Panc1 (cell line): Measurements from ENCODE around the gene PSTK. TPM values are rescaled to one million over a fixed set of nuclear protein-coding genes. Genes with fewer than 3 reads are reported as not detected.
A peak's percentile ranks its signal among the peaks of the same experiment; 100 is the strongest.

Experiments
- ATAC-seq: fragments of 200-7000 bp; cut with Tn5 transposase; 2 replicates; pipeline ENCODE4 v1.9.1; 2020; ENCODE audit warnings: mild to moderate bottlenecking, moderate library complexity
- BruUV-seq: library from RNA; stranded (reverse); fragments of 400-500 nt; replicated peaks from 2 replicates; lab custom pipeline; 2021; lab: Mats Ljungman, UMichigan
- CTCF ChIA-PET: fragments of 300-600 bp; sonication (Branson Sonifier 250); formaldehyde crosslinking; loops from one replicate; lab custom pipeline; 2022; ENCODE audit warnings: antibody characterized with exemption; lab: Charles Lee
- POLR2A ChIA-PET: fragments of 300-600 bp; sonication (Branson Sonifier 250); formaldehyde crosslinking; loops from one replicate; lab custom pipeline; 2022; ENCODE audit warnings: antibody characterized with exemption; lab: Charles Lee
- DNase-seq: peaks from one replicate; pipeline ENCODE4 v3.0.0-alpha.2; 2010; ENCODE audit warnings: low read depth, low spot score
- H3K27ac ChIP-seq: 2 replicates; pipeline ENCODE4 v1.5.1; 2011; ENCODE audit warnings: mild to moderate bottlenecking, low read length, inconsistent platforms
- H3K27me3 ChIP-seq: fragments of 200-500 bp; sonication (Bioruptor generic); 2 replicates; pipeline ENCODE4 v1.6.0; 2014; ENCODE audit warnings: low read length, inconsistent platforms; ENCODE audit not compliant: control insufficient read depth, insufficient read depth
- H3K36me3 ChIP-seq: fragments of 200-500 bp; sonication (Bioruptor generic); 2 replicates; pipeline ENCODE4 v1.5.1; 2014; ENCODE audit warnings: inconsistent platforms, mild to moderate bottlenecking, low read length, moderate library complexity; ENCODE audit not compliant: control insufficient read depth, insufficient read depth
- H3K4me1 ChIP-seq: 2 replicates; pipeline ENCODE4 v1.5.1; 2011; ENCODE audit warnings: inconsistent platforms, mild to moderate bottlenecking, low read length, moderate library complexity; ENCODE audit not compliant: control insufficient read depth, insufficient read depth
- H3K4me3 ChIP-seq, 2 experiments: 2 replicates each; pipeline ENCODE4 v1.5.1; 2011 to 2012; ENCODE audit warnings: low read depth in 2 of 2, low read length in 2 of 2, mild to moderate bottlenecking in 2 of 2, inconsistent platforms in 1 of 2, moderate library complexity in 1 of 2
- H3K9me3 ChIP-seq: fragments of 200-500 bp; sonication (Bioruptor generic); 2 replicates; pipeline ENCODE4 v1.5.1; 2014; ENCODE audit warnings: low read depth, mild to moderate bottlenecking, inconsistent platforms, low read length, moderate library complexity; ENCODE audit not compliant: control insufficient read depth, insufficient read depth
- POLR2AphosphoS5 ChIP-seq: IDR thresholded peaks from 2 replicates; pipeline ENCODE4 v1.6.1; 2012; ENCODE audit warnings: mild to moderate bottlenecking, low read depth, low read length, moderate library complexity
- SIN3A ChIP-seq: IDR thresholded peaks from 2 replicates; pipeline ENCODE4 v1.6.1; 2012; ENCODE audit warnings: low read depth, mild to moderate bottlenecking, low read length, moderate library complexity, borderline replicate concordance; ENCODE audit not compliant: insufficient read depth
- TCF7L2 ChIP-seq: IDR thresholded peaks from 2 replicates; pipeline ENCODE4 v1.6.1; 2011; ENCODE audit warnings: mild to moderate bottlenecking, low read depth, low read length, inconsistent platforms
- in situ Hi-C: cut with HindIII; loops from 2 replicates; pipeline ENCODE4 v1.10.0; 2016; ENCODE audit warnings: low sequenced_read_pairs, low pct_unique_long_range_greater_than_20kb
- intact Hi-C: fragments of 100-400 bp; cut with micrococcal nuclease; formaldehyde crosslinking; loops from one replicate; pipeline ENCODE4 v1.10.0; 2022; ENCODE audit not compliant: unreplicated experiment
- total RNA-seq: library from RNA; stranded (reverse); gene quantifications from one replicate; pipeline ENCODE4 v1.2.1, GENCODE V29; 2021; ENCODE audit not compliant: unreplicated experiment
- TF ChIP-seq, protein P1 (sequence below): fragments of 450-650 bp; IDR thresholded peaks from 2 replicates; pipeline ENCODE4 v1.5.1; 2017; ENCODE audit warnings: mild to moderate bottlenecking
- TF ChIP-seq, protein P2 (sequence below), 2 experiments: IDR thresholded peaks; 2 replicates each; pipeline ENCODE4 v1.6.1; 2011 to 2012; ENCODE audit warnings: low read depth in 2 of 2, control low read depth in 1 of 2, low read length in 1 of 2, mild to moderate bottlenecking in 1 of 2, moderate library complexity in 1 of 2; ENCODE audit not compliant: insufficient read depth in 1 of 2

The PSTK gene
- total RNA-seq, 1 experiment from 2014 or later = 15.8 TPM

DNA sequence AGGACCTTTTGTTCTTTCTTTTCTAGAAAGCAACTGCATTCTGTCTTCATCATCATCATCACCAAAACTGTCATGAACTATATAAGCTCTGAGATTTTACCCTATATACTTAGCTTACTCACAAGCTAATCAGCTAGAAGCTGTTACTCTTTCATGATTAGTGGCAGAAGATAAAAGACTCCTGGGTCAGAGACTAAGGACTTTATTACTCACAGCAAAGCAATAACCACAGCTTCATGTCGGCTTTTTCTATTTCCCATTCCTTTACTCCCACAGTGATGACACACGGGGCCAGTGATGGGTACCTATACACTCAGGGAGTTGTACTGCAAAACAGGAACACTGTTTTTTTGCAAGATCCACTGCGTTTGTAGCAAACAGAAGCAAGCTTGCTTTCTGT lies 17.8 kb upstream of the PSTK start:
- intact Hi-C loops (no loop called here), in situ Hi-C loops (no loop called here)
- no peak overlapping the region for H3K4me3 ChIP-seq
- H3K4me1 ChIP-seq = no peaks in the 10 kb centered on the region
- no peak overlapping the region for H3K27ac ChIP-seq
- DNase-seq = no peak
- BruUV-seq = no TSS peak
- no peaks in the 10 kb centered on the region for H3K27me3 ChIP-seq
- ChIA-PET POLR2A (no interaction called here), CTCF (no interaction called here)
- H3K36me3 ChIP-seq = no peaks in the 10 kb centered on the region
- no peak for ATAC-seq
- TF ChIP-seq POLR2AphosphoS5 = no peak
- peaks cover 7% of the 10 kb centered on the region; the same call in 1 of the 2 replicates for H3K9me3 ChIP-seq

DNA sequence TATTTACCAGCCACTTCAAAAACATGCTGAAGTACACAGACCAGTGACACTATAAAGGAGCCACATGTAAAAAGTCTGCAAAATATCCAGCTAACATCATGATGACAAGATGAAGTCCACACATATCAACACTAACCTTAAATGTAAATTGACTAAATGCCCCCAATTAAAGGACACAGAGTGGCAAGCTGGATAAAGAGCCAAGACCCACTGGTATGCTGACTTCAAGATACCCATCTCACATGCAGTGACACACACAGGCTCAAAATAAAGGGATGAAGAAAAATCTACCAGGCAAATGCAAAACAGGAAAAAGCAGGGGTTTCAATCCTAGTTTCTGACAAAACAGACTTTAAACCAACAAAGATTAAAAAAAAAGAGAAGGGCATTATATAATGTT lies 13.3 kb upstream of the PSTK start:
- no peak for DNase-seq
- no peak overlapping the region for H3K27ac ChIP-seq
- no peaks in the 10 kb centered on the region for H3K27me3 ChIP-seq
- TF ChIP-seq, protein P1, sequence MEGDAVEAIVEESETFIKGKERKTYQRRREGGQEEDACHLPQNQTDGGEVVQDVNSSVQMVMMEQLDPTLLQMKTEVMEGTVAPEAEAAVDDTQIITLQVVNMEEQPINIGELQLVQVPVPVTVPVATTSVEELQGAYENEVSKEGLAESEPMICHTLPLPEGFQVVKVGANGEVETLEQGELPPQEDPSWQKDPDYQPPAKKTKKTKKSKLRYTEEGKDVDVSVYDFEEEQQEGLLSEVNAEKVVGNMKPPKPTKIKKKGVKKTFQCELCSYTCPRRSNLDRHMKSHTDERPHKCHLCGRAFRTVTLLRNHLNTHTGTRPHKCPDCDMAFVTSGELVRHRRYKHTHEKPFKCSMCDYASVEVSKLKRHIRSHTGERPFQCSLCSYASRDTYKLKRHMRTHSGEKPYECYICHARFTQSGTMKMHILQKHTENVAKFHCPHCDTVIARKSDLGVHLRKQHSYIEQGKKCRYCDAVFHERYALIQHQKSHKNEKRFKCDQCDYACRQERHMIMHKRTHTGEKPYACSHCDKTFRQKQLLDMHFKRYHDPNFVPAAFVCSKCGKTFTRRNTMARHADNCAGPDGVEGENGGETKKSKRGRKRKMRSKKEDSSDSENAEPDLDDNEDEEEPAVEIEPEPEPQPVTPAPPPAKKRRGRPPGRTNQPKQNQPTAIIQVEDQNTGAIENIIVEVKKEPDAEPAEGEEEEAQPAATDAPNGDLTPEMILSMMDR = no peak
- TF ChIP-seq SIN3A (no peak), TCF7L2 (no peak), POLR2AphosphoS5 (no peak)
- TF ChIP-seq, protein P2, sequence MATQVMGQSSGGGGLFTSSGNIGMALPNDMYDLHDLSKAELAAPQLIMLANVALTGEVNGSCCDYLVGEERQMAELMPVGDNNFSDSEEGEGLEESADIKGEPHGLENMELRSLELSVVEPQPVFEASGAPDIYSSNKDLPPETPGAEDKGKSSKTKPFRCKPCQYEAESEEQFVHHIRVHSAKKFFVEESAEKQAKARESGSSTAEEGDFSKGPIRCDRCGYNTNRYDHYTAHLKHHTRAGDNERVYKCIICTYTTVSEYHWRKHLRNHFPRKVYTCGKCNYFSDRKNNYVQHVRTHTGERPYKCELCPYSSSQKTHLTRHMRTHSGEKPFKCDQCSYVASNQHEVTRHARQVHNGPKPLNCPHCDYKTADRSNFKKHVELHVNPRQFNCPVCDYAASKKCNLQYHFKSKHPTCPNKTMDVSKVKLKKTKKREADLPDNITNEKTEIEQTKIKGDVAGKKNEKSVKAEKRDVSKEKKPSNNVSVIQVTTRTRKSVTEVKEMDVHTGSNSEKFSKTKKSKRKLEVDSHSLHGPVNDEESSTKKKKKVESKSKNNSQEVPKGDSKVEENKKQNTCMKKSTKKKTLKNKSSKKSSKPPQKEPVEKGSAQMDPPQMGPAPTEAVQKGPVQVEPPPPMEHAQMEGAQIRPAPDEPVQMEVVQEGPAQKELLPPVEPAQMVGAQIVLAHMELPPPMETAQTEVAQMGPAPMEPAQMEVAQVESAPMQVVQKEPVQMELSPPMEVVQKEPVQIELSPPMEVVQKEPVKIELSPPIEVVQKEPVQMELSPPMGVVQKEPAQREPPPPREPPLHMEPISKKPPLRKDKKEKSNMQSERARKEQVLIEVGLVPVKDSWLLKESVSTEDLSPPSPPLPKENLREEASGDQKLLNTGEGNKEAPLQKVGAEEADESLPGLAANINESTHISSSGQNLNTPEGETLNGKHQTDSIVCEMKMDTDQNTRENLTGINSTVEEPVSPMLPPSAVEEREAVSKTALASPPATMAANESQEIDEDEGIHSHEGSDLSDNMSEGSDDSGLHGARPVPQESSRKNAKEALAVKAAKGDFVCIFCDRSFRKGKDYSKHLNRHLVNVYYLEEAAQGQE (IDR thresholded peaks at IDR 0.05; ENCODE audit: insufficient read depth in 1 of 2, low read depth in 2 of 2, low read length in 1 of 2) = no peak
- no peak for ATAC-seq
- no peaks in the 10 kb centered on the region for H3K36me3 ChIP-seq
- BruUV-seq = no TSS peak
- no peaks in the 10 kb centered on the region for H3K4me1 ChIP-seq
- POLR2A ChIA-PET = no interaction called here
- in situ Hi-C loops = no loop called here
- no peak overlapping the region for H3K4me3 ChIP-seq
- CTCF ChIA-PET = no interaction called here
- peaks cover 7% of the 10 kb centered on the region; the same call in 1 of the 2 replicates for H3K9me3 ChIP-seq
- intact Hi-C loops = no loop called here

DNA sequence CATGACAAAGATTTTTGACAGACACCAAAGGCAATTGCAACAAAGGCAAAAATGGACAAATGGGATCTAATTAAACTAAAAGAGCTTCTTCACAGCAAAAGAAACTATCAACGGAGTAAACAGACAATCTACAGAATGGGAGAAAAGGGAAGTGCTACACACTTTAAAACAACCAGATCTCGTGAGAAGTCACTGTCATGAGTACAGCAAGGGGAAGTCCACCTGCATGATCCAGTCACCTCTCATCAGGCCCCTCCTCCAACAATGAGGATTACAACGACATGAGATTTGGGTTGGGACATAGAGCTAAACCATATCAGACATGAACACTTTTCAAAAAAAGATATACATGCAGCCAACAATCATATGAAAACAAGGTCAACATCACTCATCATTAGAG lies 11.5 kb upstream of the PSTK start:
- H3K4me1 ChIP-seq = no peaks in the 10 kb centered on the region
- no peak overlapping the region for H3K27ac ChIP-seq
- H3K9me3 ChIP-seq = peaks cover 5% of the 10 kb centered on the region; the same call in 1 of the 2 replicates
- ATAC-seq (no peak), DNase-seq (no peak)
- TSS peak; percentile 7 for BruUV-seq
- intact Hi-C loops = no loop called here
- in situ Hi-C loops = no loop called here
- H3K27me3 ChIP-seq = no peaks in the 10 kb centered on the region
- no peak overlapping the region for H3K4me3 ChIP-seq
- CTCF ChIA-PET = no interaction called here
- POLR2A ChIA-PET = no interaction called here
- TF ChIP-seq, protein P1 = no peak
- TF ChIP-seq TCF7L2 (no peak), SIN3A (no peak), POLR2AphosphoS5 (no peak)
- TF ChIP-seq, protein P2 (IDR thresholded peaks at IDR 0.05; ENCODE audit: insufficient read depth in 1 of 2, low read depth in 2 of 2, low read length in 1 of 2) = no peak
- H3K36me3 ChIP-seq = no peaks in the 10 kb centered on the region
